GM06990 (cell line): ENCODE results near the gene GAPDH.

ENCODE experiments used
- DNase-seq: peaks from one replicate; pipeline ENCODE4 v3.0.0-alpha.2; 2011; ENCODE audit not compliant: insufficient read length; ENCODE audit errors: extremely low read depth
- H3K27me3 ChIP-seq: replicated peaks from 2 replicates; pipeline ENCODE4 v1.6.0; 2011; ENCODE audit warnings: low read length; ENCODE audit not compliant: control insufficient read depth, insufficient read depth
- H3K36me3 ChIP-seq: 2 replicates; pipeline ENCODE4 v1.5.1; 2011; ENCODE audit warnings: low read length; ENCODE audit not compliant: control insufficient read depth, insufficient read depth
- H3K4me3 ChIP-seq: replicated peaks from 2 replicates; pipeline ENCODE4 v1.5.1; 2011; ENCODE audit warnings: low read depth, mild to moderate bottlenecking, control low read depth, low read length
- TF ChIP-seq, protein P1 (sequence below): IDR thresholded peaks from 2 replicates; pipeline ENCODE4 v1.5.1; 2011; ENCODE audit warnings: low read length, control low read depth, mild to moderate bottlenecking, inconsistent platforms; ENCODE audit not compliant: insufficient read depth, poor library complexity, severe bottlenecking

The GAPDH gene

DNA sequence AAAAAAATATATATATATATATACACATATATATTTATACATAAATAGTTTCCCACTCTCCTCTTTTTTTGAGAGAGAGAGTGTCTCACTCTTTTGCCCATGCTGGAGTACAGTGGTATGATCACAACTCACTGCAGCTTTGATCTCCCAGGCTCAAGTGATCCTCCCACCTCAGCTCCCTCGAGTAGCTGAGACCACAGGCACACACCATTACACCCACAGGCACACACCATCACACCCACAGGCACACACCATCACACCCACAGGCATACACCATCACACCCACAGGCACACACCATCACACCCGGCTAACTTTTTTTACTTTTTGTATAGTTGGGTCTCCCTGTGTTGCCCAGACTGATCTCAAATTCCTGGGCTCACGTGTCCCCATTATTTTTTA is 14.1 kb upstream of the GAPDH start:
- no peak overlapping the region for H3K4me3 ChIP-seq
- peaks cover 44% of the 10 kb centered on the region for H3K36me3 ChIP-seq
- TF ChIP-seq, protein P1, sequence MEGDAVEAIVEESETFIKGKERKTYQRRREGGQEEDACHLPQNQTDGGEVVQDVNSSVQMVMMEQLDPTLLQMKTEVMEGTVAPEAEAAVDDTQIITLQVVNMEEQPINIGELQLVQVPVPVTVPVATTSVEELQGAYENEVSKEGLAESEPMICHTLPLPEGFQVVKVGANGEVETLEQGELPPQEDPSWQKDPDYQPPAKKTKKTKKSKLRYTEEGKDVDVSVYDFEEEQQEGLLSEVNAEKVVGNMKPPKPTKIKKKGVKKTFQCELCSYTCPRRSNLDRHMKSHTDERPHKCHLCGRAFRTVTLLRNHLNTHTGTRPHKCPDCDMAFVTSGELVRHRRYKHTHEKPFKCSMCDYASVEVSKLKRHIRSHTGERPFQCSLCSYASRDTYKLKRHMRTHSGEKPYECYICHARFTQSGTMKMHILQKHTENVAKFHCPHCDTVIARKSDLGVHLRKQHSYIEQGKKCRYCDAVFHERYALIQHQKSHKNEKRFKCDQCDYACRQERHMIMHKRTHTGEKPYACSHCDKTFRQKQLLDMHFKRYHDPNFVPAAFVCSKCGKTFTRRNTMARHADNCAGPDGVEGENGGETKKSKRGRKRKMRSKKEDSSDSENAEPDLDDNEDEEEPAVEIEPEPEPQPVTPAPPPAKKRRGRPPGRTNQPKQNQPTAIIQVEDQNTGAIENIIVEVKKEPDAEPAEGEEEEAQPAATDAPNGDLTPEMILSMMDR = no peak
- DNase-seq = no peak
- H3K27me3 ChIP-seq = no peaks in the 10 kb centered on the region

DNA sequence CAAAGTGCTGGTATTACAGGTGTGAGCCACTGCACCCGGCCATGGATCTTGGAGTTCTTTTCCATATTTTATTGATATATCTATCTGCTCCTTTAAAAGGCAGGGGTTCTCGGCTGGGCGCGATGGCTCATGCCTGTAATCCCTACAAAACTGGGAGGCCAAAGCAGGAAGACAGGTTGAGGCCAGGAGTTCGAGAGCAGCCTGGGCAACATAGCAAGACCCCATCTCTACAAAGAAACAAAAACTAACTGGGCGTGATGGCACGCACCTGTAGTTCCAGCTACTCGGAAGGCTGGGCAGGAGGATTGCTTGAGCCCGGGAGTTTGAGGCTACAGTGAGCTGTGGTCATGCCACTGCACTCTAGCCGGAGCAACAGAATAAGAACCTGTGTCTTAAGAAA is 12.1 kb upstream of the GAPDH start:
- Histone ChIP-seq H3K36me3 (peaks cover 53% of the 10 kb centered on the region), H3K4me3 (no peak overlapping the region), H3K27me3 (no peaks in the 10 kb centered on the region)
- DNase-seq = no peak
- TF ChIP-seq, protein P1 = no peak

DNA sequence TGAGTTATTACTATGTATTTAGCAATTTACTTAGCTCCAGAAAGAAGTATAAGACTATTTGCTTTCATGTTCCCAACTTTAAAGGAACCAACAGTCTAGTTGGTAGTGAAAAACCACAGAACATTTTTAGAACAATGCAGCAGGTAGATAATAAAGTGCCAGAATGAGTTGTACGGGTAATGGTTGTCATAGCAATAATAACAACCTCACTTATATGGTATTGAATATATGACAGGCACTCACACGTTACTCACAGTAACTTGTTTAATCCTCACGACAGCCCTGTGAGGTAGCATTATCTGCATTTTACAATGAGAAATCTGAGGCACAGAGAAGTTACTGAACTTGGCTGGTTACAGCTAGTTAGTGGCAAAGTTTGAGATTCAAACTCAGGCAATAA is 10.6 kb upstream of the GAPDH start:
- no peak for DNase-seq
- TF ChIP-seq, protein P1 = no peak
- H3K36me3 ChIP-seq = peaks cover 61% of the 10 kb centered on the region
- no peaks in the 10 kb centered on the region for H3K27me3 ChIP-seq
- H3K4me3 ChIP-seq = no peak overlapping the region

DNA sequence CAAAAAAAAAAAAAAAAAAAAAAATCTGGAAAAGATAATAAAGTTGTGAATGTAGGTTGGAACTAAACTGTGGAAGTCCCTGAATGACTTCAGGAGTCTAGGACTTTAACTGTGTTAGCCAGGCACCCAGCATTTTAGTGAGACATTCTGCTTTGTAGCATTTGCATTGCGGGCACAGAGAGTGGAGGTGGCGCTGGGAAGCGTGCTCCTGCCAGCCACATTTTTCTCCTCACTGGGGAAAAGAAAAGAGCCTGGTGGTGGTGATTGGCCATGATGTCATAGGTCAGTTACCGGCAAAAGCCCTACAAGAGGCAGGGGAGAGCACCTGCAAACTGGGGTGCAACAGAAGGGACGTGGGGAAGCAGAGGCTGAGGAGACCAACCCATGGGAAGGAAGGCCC is 9.7 kb upstream of the GAPDH start:
- TF ChIP-seq, protein P1 = no peak
- Histone ChIP-seq H3K4me3 (no peak overlapping the region), H3K27me3 (no peaks in the 10 kb centered on the region), H3K36me3 (peaks cover 66% of the 10 kb centered on the region)
- DNase-seq = no peak

DNA sequence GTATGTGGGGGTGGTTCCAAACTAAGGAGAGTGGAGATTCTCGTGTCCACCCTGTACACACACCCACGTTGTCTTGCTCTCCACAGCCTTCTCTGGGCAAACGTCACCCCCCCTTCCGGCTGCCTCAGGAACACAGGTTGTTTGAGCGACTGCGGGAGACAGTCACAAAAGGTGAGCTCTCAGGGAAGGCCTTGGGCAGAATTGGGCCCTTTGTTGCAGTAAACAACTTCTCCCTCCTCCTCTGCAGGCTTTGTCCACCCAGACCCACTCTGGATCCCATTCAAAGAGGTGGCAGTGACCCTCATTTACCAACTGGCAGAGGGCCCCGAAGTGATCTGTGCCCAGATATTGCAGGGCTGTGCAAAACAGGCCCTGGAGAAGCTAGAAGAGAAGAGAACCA is 8.1 kb upstream of the GAPDH start:
- H3K36me3 ChIP-seq = peaks cover 68% of the 10 kb centered on the region
- TF ChIP-seq, protein P1 = no peak

More for the DNA sequence above, 8.1 kb upstream of the GAPDH start:
- Histone ChIP-seq H3K27me3 (no peaks in the 10 kb centered on the region), H3K4me3 (no peak overlapping the region)
- no peak for DNase-seq
